ENCODE results near the gene MAPKAP1.

GRCh38 chr9:125529107-125529506, 177.9 kb downstream of the MAPKAP1 start:
- TF ChIP-seq FOXM1 (IDR thresholded peaks at IDR 0.05; ENCODE audit: borderline replicate concordance), result no peak
- TF ChIP-seq SUZ12 (IDR thresholded peaks at IDR 0.05), result no peak
- no peak for TF ChIP-seq ELF4 (IDR thresholded peaks at IDR 0.05)
- no peak for TF ChIP-seq NFRKB (IDR thresholded peaks at IDR 0.05)
- no peak for TF ChIP-seq BHLHE40 (IDR thresholded peaks at IDR 0.05; ENCODE audit: borderline replicate concordance)
- TF ChIP-seq FOXA1 (IDR thresholded peaks at IDR 0.05), result no peak
- TF ChIP-seq SP1 (IDR thresholded peaks at IDR 0.05), result no peak
- TF ChIP-seq L3MBTL2 (conservative IDR thresholded peaks at IDR 0.05), result no peak
- no peak for TF ChIP-seq TARDBP (IDR thresholded peaks at IDR 0.05)
- TF ChIP-seq FOXK2 (IDR thresholded peaks at IDR 0.05), result no peak
- TF ChIP-seq LEF1 (IDR thresholded peaks at IDR 0.05; ENCODE audit: borderline replicate concordance), result no peak
- TF ChIP-seq CTBP1 (IDR thresholded peaks at IDR 0.05; ENCODE audit: borderline replicate concordance), result no peak
- TF ChIP-seq ARNT (IDR thresholded peaks at IDR 0.05), result no peak

Data from HEK293T (cell line).